Tibial nerve (tissue), 4 donors: Measurements from ENCODE around the gene CDH26.

Source experiments
- EP300 ChIP-seq, 2 donors: sonication (generic); formaldehyde crosslinking; IDR thresholded peaks; one replicate each; pipeline ENCODE4 v1.6.1; 2017; ENCODE audit warnings: antibody characterized with exemption in 2 of 2, mild to moderate bottlenecking in 1 of 2
- POLR2A ChIP-seq, 2 donors: fragments of 450-650 bp; IDR thresholded peaks; one replicate each; pipeline ENCODE4 v1.6.1; 2017; ENCODE audit warnings: antibody characterized with exemption in 2 of 2, mild to moderate bottlenecking in 2 of 2, moderate library complexity in 2 of 2
- TF ChIP-seq, protein P1 (sequence below), 5 experiments: fragments of 200-600 bp in 3 of 5; fragments of 450-650 bp in 2 of 5; sonication (generic) in 3 of 5; IDR thresholded peaks; one replicate each; pipeline ENCODE4 v1.5.1; 2016 to 2019; ENCODE audit warnings: antibody characterized with exemption in 5 of 5, mild to moderate bottlenecking in 3 of 5, moderate library complexity in 2 of 5

DNA sequence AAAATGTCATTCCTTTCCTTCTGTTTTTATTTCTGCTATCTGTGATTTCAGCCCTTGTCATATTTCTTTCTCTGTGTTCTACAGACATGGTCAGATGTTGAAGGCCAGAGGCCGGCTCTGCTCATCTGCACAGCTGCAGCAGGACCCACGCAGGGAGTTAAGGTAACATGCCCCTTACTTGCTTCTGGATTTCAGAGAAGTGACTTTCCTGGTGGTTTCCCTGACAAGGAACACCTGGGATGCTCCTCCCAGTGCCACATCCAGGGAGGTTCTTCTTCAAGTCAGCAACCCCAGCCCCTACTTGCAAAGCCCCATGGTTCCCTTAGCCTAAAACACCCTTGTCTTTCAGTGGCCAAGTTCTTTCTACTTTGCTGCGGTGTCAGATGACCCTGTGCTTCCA lies 41.3 kb downstream of the CDH26 start:
- TF ChIP-seq EP300 (IDR thresholded peaks at IDR 0.05) (no peak), POLR2A (IDR thresholded peaks at IDR 0.05) (no peak)
- TF ChIP-seq, protein P1, sequence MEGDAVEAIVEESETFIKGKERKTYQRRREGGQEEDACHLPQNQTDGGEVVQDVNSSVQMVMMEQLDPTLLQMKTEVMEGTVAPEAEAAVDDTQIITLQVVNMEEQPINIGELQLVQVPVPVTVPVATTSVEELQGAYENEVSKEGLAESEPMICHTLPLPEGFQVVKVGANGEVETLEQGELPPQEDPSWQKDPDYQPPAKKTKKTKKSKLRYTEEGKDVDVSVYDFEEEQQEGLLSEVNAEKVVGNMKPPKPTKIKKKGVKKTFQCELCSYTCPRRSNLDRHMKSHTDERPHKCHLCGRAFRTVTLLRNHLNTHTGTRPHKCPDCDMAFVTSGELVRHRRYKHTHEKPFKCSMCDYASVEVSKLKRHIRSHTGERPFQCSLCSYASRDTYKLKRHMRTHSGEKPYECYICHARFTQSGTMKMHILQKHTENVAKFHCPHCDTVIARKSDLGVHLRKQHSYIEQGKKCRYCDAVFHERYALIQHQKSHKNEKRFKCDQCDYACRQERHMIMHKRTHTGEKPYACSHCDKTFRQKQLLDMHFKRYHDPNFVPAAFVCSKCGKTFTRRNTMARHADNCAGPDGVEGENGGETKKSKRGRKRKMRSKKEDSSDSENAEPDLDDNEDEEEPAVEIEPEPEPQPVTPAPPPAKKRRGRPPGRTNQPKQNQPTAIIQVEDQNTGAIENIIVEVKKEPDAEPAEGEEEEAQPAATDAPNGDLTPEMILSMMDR (IDR thresholded peaks at IDR 0.05), result no peak
